ES-I3 (cell line): ENCODE results near the gene ABHD11.
A peak's percentile ranks its signal among the peaks of the same experiment; 100 is the strongest.
"Not testable (repeated sequence)": the region's sequence is repeated elsewhere in the genome, so short reads cannot be mapped to it uniquely, and the experiment has no call there.

Experiments
- H3K36me3 ChIP-seq: 2 replicates; pipeline ENCODE4 v1.6.1; 2013; ENCODE audit warnings: mild to moderate bottlenecking, low read length, control low read depth, moderate library complexity; ENCODE audit not compliant: insufficient read depth
- H3K4me1 ChIP-seq: 2 replicates; pipeline ENCODE4 v1.6.1; 2013; ENCODE audit warnings: mild to moderate bottlenecking, control low read depth, low read length; ENCODE audit not compliant: insufficient read depth
- H3K9ac ChIP-seq: 2 replicates; pipeline ENCODE4 v1.6.1; 2013; ENCODE audit warnings: low read depth, mild to moderate bottlenecking, low read length, moderate library complexity
- H3K9me3 ChIP-seq: 2 replicates; pipeline ENCODE4 v1.6.1; 2013; ENCODE audit warnings: mild to moderate bottlenecking, low read length, moderate library complexity; ENCODE audit not compliant: control insufficient read depth, insufficient read depth

The ABHD11 gene, protein sequence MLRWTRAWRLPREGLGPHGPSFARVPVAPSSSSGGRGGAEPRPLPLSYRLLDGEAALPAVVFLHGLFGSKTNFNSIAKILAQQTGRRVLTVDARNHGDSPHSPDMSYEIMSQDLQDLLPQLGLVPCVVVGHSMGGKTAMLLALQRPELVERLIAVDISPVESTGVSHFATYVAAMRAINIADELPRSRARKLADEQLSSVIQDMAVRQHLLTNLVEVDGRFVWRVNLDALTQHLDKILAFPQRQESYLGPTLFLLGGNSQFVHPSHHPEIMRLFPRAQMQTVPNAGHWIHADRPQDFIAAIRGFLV

DNA sequence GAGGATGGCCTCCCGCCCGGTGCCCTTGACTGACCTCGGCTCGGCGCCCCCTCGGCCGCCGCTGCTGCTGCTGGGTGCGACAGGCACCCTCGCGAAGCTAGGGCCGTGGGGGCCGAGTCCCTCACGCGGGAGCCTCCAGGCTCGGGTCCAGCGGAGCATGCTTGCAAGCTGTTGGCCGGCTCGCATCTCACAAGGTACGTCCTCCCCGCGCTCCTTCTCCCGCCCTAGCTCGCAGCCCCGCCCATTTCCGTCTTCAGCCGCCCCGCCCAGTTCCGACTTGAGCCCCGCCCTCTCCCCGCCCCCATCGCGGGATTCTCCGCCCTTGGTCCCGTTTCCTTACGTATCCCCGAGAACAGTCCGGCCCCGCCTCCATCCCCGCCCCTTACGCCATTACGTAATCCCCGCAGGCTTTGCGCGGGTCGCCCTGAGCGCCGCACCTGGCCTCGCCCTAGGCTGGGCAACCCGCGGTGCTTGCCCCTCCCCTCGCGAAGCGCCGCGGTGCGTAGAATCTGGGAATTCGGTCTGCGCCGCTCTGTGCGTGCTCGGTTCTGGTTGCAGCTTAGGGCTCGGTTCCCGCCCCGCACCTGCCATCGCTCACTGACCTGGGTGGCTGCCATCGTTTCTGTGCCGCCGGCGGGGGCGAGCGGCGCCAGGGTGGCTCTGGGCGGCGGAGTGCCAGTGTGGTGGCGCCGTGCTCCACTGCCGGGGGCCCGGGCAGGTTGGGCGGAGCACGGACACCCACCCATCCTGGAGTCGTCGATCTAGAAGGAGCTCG is at the start of gene ABHD11:
ABHD11 (minus strand) TSS at position 191 of the 775 bp plus-strand sequence; CDS start at position 159, 32 bp downstream.
- H3K9ac ChIP-seq, result peak within 1 kb of the TSS; percentile 87
- no peaks in the 10 kb centered on the region; the same call in 1 of the 2 replicates for H3K36me3 ChIP-seq
- H3K9me3 ChIP-seq, result no peaks in the 10 kb centered on the region
- peaks cover 24% of the 10 kb centered on the region for H3K4me1 ChIP-seq

DNA sequence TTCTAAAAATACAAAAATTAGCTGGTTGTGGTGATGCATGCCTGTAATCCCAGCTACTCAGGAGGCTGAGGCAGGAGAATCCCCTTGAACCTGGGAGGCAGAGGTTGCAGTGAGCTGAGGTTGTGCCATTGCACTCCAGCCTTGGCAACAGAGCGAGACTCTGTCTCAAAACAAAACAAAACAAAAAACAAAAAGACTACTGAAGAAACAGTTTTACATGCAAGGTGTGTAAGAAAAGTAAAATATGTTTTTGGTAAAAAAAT is 49.1 kb upstream of the ABHD11 start:
- not testable (repeated sequence) for H3K9me3 ChIP-seq, H3K36me3 ChIP-seq, H3K9ac ChIP-seq, H3K4me1 ChIP-seq

DNA sequence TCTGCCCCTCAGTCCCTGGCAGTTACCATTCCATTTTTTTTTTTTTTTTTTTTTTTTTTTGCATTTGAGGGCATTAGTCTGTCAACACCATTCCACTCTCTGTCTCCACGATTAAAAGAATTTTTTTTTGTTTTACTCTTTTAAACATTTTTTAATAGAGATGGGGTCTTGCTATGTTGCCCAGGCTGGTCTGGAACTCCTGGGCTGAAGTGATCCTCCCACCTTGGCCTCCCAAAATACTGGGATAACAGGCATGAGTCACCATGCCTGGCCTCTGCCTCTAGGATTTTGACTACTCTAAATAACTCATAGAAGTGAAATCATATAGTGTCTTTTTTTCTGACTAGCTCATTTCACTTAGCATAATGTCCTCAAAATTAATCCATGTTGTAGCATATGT is 48.0 kb upstream of the ABHD11 start:
- H3K9me3 ChIP-seq, result no peaks in the 10 kb centered on the region; the same call in 1 of the 2 replicates
- no peaks in the 10 kb centered on the region for H3K4me1 ChIP-seq
- no peak overlapping the region for H3K9ac ChIP-seq
- H3K36me3 ChIP-seq, result no peaks in the 10 kb centered on the region

DNA sequence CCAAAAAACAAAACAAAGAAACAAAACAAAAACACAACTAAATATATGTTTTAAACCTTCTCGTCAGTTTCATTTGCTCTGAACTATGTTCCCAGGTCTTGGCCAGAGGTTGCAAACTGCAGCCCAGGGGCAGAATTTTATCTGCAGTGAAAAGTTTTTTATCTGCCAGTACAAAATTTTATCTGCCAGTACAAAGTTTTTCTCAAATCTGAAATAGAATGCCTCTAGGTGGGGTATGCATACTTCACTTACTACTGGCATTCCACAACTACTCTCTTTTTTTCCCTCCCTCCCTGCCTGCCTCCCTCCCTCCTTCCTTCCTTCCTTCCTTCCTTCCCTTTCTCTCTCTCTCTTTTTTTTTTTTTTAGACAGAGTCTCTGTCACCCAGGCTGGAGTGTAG is 40.9 kb upstream of the ABHD11 start:
- H3K4me1 ChIP-seq, result no peaks in the 10 kb centered on the region
- H3K9ac ChIP-seq, result no peak overlapping the region

DNA sequence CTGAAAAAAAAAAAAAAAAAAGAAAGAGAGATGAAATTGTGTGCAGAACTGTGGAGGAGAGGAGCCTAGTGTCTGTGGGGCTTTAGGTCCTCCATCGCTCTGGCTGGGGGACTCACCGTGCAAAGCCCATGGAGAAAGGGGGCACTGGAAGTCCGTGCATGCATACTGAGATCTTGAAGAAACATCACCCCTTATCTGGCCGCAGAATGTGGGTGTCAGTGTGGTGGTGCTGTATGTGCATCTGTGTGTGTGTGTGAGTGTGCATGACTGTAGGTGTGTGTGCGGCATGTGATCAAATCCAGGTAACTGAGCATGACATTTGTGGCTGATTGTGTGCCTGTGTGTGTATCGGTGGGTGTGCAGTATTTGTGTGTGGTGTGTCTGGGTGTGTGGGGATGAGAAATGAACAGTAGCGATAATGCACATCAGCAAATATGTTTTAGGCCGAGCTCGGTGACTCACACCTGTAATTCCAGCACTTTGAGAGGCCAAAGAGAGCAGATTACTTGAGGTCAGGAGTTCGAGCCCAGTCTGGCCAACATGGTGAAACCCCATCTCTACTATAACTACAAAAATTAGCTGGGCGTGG is 40.3 kb upstream of the ABHD11 start:
- H3K9me3 ChIP-seq, result no peaks in the 10 kb centered on the region
- H3K9ac ChIP-seq, result no peak overlapping the region
- H3K4me1 ChIP-seq, result no peaks in the 10 kb centered on the region
- no peaks in the 10 kb centered on the region for H3K36me3 ChIP-seq

More for the DNA sequence above, 40.9 kb upstream of the ABHD11 start:
- no peaks in the 10 kb centered on the region for H3K9me3 ChIP-seq
- H3K36me3 ChIP-seq, result no peaks in the 10 kb centered on the region

DNA sequence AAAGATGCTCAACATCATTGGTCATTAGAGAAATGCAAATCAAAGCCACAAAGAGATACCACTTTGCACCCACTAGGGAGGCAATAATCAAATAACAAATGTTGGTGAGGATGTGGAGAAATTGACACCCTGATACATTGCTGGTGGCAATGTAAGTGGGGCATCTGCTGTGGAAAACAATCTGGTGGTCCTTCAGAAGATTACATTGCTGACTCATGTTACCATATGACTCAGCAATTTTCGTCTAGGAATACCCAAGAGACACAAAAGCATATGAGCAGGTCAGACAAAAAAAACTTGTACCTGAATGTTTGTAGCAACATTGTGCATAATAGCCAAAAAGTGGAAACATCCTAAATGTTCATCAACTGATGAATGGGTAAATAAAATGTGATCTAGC is 36.3 kb upstream of the ABHD11 start:
- Histone ChIP-seq H3K36me3 (no peaks in the 10 kb centered on the region), H3K9me3 (no peaks in the 10 kb centered on the region), H3K4me1 (no peaks in the 10 kb centered on the region), H3K9ac (no peak overlapping the region)

DNA sequence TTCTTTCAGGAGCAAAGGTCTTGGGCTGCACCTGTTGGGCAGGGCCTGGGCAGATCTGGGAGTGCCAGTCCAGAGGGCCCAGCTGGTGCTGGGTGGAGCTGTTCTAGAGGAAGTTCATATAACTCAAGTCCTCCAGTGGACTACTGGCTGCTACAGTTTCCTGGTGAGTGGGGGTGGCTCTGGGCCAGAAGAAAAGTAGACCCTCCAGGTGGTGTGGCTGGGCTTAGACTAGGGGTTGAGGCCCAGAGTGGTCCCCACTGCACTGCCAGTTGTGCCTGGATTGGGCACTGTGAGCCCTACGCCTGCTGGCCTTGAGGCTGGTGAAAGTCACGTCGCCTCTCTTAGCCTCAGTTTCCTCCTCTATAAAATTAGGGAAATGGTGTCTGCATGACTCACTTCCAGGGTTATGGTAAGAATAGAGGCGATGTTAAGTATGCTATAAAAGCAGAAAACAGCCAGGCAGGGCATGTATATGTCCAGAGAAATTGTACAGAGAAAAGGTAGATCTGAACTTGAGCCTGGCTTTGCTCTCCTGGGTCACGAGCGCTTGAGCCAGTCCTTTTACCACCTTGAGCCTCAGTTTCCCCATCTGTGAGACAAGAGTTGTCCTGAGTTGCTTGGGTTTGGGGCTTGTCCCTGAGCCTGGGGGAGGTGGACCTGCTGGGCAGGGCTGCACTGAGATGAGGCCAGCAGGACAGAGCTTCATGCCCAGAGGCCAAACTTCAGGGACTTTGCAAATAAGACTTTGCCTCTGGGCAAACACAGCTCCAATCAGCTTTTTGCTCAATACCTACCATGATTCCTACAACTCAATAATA is 35.3 kb upstream of the ABHD11 start:
- no peaks in the 10 kb centered on the region for H3K9me3 ChIP-seq
- no peak overlapping the region for H3K9ac ChIP-seq
- no peaks in the 10 kb centered on the region for H3K4me1 ChIP-seq
- no peaks in the 10 kb centered on the region for H3K36me3 ChIP-seq

DNA sequence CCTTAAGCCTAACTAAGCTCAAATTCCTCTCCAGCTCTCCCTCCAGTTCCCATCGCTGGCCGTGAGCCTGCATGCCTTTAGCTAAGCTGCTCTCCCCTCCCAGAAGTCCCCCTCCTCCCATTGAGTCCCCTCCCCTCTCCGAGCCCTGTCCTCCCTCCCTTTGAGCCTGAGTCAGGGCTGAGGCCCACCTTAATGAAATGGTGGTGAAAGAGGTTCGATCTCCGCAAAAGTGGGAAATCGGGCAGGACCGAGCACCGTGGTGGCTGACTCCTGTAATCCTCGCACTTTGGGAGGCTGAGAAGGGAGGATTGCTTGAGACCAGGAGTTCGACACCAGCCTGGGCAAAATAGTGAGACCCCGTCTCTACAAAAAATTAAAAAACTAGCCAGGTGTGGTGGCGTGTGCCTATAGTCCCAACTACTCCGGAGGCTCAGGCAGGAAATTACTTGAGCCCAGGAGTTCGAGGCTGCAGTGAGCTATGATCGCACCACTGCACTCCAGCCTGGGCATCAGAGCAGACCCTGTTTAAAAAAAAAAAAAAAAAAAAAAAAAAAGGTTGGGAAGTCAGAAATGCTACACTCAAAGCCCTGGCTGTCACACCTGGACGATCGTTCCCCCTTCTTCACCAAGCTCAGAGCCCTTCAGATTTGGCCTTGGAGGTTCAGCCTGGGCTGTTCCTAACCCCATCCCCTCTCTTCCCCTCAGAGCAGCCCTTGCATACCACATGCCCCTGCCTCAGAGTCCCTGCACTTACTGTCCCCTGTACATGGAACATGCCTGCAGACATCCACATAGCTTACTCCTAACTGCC is 32.5 kb upstream of the ABHD11 start:
- no peaks in the 10 kb centered on the region for H3K4me1 ChIP-seq
- H3K9ac ChIP-seq, result peak overlapping the region; percentile 69; the same call in 1 of the 2 replicates
- no peaks in the 10 kb centered on the region for H3K9me3 ChIP-seq
- no peaks in the 10 kb centered on the region for H3K36me3 ChIP-seq

DNA sequence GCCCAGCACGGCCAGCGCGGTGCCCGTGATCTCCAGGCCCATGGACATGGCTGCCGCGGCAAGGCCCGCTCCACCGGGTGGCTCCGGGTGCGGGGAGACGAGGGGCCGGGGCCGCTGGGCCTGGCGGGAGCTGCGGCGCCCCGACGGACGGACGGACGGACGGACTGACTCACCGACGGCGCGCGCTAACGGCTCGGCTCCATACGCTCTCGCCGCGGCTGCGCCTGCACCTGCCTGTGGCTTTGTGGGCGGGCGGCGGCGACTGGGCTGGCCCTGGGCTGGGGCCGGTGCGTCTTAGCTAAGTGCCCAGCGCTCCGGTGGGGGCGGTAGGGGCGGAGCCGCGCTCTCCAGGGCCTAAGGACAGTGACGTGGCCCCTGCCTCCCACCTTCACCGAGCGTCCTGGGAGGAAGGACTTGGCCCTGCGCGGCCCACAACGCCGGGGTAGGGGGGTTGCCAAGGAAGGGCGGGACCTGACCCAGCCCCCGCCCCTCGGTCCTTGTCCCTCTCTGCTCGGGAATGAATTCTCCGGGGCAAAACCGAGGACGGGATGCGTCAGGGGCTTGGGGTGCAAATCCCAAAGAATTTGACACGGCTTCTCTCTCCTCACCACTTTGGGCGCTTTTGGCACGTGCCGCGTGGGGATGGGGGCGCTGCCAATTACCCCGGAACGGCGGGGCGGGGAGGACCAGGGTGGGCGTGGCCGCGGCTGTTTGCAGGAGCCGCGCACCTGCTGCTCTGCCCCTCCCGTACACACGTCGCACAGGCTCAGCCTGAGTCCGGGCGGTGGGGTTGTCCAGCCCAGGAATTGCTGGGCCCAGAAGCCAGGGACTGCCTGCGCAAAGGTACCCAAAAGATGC is 31.6 kb upstream of the ABHD11 start, which contains the start of gene CLDN3:
CLDN3 (minus strand) TSS at position 269 of the 858 bp plus-strand sequence; CDS start at position 48, 221 bp downstream.
- Histone ChIP-seq H3K4me1 (no peaks in the 10 kb centered on the region), H3K9ac (peak within 1 kb of the TSS; percentile 69), H3K9me3 (no peaks in the 10 kb centered on the region), H3K36me3 (no peaks in the 10 kb centered on the region)

DNA sequence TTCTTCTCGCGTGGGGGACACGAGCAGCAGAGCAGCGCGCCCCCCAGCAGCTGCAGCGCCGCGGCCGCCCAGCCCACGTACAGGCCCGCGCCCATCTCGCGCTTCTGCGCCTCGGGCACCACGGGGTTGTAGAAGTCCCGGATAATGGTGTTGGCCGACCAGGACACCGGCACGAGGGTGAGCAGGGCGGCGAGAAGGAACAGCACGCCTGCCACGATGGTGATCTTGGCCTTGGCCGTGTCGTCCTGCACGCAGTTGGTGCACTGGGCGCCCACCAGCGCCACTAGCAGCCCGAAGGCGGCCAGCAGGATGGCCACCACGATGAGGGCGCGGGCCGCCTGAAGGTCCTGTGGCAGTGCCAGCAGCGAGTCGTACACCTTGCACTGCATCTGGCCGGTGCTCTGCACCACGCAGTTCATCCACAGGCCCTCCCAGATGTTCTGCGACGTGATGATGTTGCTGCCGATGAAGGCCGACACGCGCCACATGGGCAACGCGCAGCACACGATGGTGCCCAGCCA is 30.9 kb upstream of the ABHD11 start:
- Histone ChIP-seq H3K4me1 (no peaks in the 10 kb centered on the region), H3K9ac (peak overlapping the region; percentile 69), H3K36me3 (no peaks in the 10 kb centered on the region), H3K9me3 (no peaks in the 10 kb centered on the region)

DNA sequence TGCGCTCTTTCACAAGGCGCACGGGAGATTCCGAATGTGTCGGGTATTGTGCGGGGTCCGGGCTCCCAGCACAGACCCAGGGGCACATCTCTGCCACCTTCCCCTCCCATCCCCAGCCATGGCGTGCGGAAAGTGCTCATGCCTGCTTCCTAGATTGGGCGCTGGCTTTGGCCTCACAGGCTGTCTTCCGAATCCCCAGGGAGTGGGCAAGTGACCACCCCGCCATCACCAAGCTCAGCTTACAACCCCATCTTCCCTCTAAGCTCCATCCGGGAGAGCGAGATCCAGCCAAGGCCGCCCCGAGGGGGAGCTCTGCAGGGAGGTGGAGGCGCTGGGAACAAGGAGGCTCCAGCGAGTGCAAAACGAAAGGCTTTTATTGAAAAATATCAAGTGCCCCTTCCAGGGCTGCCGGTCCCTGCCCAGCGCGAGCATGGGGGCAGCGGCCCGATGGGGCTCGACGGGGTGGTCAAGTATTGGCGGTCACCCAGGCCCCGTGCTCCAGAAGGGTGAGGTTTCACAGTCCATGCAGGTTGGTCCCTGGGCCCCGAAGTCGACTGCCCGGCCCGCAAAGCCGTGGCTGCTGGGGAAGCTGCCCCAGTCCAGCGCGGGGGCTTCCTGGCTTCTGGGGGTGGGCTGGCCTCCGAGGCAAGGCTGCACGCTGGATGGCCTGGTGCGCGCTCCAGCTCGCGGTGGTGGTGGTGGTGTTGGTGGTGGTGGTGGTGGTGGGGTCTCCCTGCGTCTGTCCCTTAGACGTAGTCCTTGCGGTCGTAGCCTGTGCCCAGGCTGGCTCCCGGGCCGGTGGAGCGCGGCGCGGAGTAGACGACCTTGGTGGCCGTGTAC is 30.3 kb upstream of the ABHD11 start:
- H3K36me3 ChIP-seq, result no peaks in the 10 kb centered on the region
- no peaks in the 10 kb centered on the region for H3K9me3 ChIP-seq
- no peaks in the 10 kb centered on the region for H3K4me1 ChIP-seq
- H3K9ac ChIP-seq, result peak overlapping the region; percentile 20; the same call in 1 of the 2 replicates

DNA sequence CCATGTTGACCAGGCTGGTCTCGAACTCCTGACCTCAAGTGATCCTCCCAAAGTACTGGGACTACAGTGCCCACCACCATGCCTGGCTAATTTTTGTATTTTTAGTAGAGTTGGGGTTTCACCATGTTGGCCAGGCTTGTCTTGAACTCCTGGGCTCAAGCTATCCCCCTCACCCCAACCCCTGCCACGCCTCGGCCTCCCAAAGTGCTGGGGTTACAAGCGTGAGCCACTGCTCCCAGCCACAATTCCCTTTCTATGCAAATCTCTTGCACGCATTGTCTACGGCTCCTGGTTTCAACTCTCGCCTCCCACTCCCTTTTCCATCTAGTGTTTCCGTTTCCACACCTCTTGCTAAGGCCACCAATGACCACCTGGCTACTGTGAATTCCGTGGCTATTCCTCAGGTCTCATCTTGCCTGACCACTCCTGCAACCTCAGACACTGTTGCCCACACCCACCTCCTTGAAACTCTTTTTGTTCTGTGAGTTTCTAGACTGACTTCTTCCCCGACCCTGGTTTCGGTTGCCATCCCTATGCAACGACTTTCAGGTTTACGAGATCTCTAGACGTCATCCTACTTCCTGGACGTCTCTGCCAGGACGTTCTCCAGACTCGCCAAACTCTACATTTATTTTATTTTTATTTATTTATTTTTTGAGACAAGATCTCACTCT is 28.1 kb upstream of the ABHD11 start:
- H3K4me1 ChIP-seq, result 0 out of 2 replicates have a peak, but pooled peaks cover 4% of the 10 kb centered on the region
- H3K36me3 ChIP-seq, result no peaks in the 10 kb centered on the region
- H3K9me3 ChIP-seq, result no peaks in the 10 kb centered on the region
- no peak overlapping the region for H3K9ac ChIP-seq
